Measurements from ENCODE around the gene ZNF296.
"Not testable (repeated sequence)": the region's sequence is repeated elsewhere in the genome, so short reads cannot be mapped to it uniquely, and the experiment has no call there.

Gene ZNF296

DNA sequence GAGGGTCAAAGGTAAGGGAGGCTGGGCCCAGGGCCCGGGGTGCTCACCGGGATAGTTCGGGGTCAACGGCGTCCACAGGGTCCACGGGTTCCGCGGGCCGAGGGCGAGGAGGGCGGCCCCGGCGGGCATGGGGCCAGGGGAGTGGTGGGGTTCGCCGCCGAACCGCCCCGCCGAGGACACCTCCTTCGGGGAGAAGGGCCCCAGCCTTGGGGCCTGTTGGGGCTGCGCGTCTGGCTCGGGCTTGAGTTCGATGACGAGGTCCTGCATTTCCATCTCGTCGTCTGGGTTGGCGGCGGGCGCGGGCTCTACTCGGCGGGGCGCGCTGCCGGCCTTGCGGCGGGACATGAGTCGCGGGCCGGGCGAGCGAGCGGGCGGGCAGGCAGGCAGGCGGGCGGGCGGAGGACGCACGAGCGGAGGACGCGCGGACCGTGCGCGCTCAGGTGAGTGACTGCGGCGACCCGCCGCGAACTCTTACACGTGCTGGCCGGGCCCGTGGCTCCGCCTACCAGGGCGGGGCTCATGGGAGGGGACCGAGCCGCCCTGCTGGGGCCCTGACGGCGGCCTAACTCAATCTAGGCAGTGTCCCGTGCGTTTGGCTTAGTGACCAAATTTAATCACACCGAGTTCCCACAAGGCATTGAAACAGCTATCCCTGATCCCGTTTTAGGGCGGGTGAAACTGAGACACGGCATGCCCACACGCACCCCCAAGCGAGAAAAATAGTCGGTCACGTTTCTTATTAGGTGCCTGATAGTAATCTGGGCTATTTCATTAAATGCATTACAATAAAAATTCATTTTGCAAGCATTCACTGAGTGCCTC lies at the start of gene ZNF296:
Gene ZNF296, minus strand, starts transcription at position 450 of the 822 bp plus-strand sequence. Its CDS starts 105 bp downstream, at position 345.
- DNase-seq, result peak; percentile 28 to 69 (median 34)

DNA sequence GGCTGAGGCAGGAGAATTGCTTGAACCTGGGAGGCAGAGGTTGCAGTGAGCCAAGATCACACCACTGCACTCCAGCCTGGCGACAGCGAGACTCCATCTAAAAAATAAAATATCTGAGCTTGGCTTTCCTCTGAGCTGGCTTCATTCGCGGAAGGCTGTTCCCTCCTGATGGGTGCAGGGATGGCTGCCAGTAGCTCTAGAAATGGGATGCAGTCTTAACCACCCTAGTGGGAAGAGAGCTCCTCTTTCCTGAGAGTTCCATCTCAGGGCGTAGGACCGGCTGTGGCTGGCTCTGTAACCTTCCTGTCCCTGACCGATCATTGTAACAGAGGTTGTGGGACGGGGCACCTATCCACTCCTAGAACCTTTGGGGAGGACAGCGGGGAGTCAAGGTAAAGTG lies 49.1 kb upstream of the ZNF296 start:
- DNase-seq, result no peak

DNA sequence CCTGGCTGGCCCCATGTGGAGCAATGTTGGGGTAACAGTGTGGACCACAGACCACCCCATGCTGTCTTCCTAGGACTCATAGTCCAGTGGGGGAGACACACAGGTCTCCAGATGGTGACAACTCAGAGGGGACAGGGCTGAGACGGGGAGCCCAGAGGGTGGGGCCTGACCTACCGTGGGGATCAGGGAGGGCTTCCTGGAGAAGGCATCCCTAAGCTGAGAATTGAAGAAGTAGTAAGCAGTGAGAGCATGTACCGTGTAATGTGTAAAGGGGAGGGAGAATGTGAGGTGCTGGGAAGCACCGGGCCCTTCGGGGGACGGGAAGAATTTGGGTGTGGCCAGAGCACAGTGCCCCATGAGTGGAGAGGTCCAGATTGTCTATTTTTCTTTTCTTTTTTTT lies 47.7 kb upstream of the ZNF296 start:
- DNase-seq, result no peak

DNA sequence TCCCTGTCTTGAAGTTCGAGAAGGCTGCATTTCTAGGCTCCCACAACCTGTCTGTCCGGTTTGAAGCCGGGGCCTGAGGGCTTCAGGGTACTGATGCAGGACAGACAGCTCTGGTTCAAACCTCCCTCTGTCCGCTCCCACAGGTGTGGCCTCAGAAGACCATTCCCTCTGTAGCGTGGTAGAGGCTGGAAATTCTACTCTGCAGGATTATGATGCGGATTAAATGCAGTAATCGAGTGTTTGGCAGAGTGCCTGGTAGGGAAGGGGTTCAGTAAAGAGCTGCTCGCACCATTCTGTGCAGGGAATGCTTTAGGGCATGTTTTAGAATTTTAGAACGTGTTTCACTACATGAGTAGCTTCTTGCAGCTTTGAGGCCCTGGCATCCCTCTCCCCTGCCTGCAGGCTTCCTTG lies 47.2 kb upstream of the ZNF296 start:
- DNase-seq, result no peak

DNA sequence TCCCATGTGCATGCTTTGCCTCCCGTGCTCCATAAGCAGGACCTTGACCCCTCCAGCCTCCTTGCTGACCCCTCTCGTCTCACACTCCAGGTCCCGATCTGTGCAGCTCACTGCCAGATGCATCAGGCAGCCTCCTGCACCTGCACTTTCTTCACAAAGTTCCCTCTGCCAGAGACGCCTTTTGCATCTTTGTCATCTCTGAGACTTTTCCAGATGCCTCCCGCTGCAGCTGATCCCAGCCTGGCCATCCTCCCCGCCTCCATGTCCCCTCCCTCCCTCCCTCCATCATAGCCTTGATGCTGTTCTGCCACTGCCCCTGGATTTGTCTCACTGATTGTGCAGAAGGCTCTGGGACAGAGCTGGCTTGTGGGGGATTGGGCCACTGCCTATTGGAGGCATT lies 46.6 kb upstream of the ZNF296 start:
- DNase-seq, result no peak

GRCh38 chr19:45121827-45122345 lies 45.6 kb upstream of the ZNF296 start:
- DNase-seq, result no peak

DNA sequence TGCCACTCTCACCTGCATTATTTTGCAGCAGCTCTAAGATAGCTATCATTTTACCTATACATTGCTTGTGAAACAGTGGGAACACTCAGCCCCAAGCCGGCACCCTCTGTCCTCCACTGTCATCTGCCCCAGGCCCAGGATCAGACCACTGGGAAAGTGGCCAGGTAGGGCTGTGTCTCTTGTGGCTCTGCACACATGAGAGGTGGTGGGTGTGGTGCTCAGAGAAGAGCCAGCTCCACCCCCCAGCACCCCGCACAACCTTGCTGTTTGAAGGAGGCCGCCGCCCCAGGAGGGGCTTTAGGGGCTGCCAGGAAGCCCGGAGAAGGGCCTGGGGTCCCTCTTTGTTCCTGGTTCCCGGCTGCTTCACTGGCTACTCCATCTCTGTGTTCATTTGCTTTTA lies 43.3 kb upstream of the ZNF296 start:
- no peak for DNase-seq

DNA sequence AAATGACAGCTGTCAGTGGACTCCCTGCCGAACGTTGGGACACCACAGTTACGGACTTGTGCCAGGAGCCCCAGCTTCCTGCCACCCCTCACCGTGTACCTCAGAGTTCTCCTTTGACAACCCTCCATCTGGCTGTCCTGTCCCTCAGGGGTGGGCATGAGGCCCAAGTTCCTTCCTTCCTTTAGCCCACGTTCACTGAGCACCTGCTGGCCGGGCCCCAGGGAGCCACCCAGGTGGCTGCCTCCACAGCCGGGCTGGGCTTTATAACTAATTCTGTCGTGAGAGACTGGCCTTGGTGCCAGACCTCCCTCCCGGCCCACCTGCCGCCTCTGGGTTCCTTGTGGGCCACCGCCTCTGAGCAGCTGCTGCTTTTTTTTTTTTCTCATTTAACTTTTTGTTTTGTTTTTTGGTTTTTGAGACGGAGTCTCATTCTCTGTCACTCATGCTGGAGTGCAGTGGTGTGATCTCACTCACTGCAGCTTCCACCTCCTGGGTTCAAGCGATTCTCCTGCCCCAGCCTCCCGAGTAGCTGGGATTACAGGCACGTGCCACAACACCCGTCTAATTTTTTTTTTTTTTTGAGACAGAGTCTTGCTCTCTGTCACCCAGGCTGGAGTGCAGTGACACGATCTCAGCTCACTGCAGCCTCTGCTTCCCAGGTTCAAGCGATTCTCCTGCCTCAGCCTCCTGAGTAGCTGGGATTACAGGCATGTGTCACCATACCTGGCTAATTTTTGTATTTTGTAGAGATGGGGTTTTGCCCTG lies 42.5 kb upstream of the ZNF296 start:
- not testable (repeated sequence) for DNase-seq

DNA sequence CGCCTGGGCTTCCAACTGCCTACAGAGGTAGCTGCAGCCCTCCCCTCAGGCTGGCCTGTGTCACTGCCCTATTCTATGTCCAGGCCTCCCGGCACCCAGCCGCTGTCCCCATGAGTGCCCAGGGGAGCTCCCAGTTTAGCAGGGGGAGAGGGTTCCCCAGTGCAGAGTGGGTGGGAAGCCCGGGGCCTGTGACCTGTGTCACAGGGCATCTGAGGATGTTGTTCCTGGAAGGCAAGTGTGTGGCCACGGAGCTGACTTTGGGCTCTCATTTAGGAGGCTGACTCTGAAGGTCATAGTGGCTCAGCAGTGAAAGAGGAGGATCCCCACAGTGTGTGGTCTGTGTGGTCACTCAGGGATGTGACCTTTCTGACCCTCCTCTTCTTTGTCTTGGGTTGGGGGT lies 41.8 kb upstream of the ZNF296 start:
- DNase-seq, result no peak

GRCh38 chr19:45117671-45118070 lies 41.4 kb upstream of the ZNF296 start:
- DNase-seq, result no peak

- DNase-seq, result no peak
Measured at GRCh38 chr19:45117167-45117594, 40.9 kb upstream of the ZNF296 start.

DNA sequence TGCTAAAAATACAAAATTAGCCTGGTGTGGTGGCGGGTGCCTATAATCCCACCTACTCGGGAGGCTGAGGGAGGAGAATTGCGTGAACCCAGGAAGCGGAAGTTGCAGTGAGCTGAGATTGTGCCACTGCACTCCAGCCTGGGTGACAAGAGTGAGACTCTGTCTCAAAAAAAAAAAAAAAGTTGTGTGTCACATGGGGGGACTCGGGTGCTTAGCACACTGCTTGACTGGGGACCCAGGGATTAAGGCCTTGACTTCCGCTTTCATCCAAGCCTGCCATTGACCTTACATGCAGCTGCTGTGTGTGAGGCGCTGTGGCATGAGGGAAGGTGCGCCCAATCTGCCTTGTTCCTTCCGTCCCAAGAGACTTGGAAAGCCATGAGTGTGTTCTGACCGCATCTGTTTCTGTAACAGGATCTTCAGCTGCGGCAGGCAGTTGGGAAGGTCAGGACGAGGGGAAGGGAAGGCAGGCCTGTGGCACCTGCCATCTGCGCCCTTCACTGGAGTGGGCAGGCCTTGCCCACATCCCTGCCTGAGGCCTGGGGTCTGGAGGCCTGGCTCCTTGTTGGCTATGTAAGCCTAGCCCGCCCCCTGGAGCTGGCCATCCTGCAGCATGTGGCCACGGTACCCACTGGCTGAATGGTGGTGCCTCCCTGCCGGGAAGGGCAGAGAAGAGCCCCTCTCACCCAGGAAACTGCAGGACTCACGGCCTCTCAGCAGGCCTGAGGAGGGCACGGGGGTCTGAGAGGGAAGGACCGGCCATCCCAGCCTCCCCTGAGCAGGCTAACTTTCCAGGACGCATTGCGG lies 39.7 kb upstream of the ZNF296 start:
- DNase-seq, result no peak

- DNase-seq, result no peak
Measured at GRCh38 chr19:45114116-45114515, 37.8 kb upstream of the ZNF296 start.

- DNase-seq, result no peak
Measured at GRCh38 chr19:45113628-45114027, 37.4 kb upstream of the ZNF296 start.

GRCh38 chr19:45112111-45112827 lies 36.0 kb upstream of the ZNF296 start:
- no peak for DNase-seq

GRCh38 chr19:45110851-45111266 lies 34.6 kb upstream of the ZNF296 start:
- DNase-seq, result no peak

DNA sequence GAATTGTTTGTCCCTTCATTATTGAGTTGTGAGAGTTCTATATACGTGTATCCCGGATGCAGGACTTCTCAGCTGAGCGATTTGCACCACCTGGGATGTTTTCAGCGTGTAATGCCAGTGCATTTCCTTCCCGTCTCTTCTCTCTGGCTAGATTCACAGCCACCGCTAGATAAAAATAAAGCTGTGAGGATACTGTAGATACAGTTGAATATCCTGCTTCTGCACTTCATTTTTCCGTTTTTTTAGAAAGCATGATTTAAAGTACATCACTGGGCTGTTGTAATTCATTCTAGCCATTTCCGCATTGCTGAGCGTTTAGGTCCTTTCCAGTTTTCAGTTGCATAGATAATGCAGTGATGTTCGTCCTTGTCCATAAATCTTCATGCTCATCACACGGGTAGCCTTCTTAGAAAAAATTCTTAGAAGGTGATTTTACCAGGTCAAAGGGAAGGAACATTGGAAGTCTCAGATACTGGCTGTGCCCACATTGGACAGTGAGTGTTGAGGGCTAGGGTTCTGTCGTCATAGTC lies 31.4 kb upstream of the ZNF296 start:
- DNase-seq, result no peak

DNA sequence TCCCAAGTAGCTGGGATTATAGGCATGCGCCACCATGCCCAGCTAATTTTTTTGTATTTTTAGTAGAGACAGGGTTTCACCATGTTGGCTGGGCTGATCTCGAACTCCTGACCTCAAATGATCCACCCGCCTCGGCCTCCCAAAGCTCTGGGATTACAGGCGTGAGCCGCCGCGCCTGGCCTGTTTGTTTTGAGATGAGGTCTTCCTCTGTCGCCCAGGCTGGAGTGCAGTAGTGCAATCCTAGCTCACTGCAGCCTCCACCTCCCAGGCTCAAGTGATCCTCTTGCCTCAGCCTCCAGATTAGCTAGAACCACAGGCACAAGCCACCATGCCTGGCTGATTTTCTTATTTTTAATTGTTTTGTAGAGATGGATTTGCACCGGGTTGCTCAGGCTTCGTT lies 30.1 kb upstream of the ZNF296 start:
- not testable (repeated sequence) for DNase-seq

GRCh38 chr19:45104658-45105349 lies 28.5 kb upstream of the ZNF296 start:
- DNase-seq, result no peak

- no peak for DNase-seq
Measured at GRCh38 chr19:45103508-45104319, 27.4 kb upstream of the ZNF296 start.

DNA sequence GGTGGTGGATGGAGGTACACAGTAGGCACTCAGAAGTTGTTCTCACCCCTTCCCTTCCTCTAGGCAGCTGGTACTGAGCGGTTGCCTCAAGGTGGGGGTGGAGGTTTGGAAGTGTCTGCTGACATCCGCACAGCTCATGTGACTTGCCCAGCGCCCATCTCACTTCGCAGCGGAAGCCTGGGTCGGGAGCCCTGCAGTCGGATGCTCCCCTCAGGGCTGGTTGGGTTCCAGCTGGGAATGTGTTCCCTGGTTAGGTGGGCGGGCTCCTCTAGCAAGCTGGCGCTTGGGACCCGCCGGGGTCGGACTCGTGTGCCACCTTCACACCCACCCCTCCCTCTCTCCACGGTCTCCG lies 26.9 kb upstream of the ZNF296 start:
- DNase-seq, result peak in 2 of 4 experiments; percentile 29 to 31

All from activated naive CD4-positive, alpha-beta T cell (primary cell).